ENCODE results near the gene AUTS2. TPM values are rescaled to one million over a fixed set of nuclear protein-coding genes. Genes with fewer than 3 reads are reported as not detected.

The AUTS2 gene
- total RNA-seq, 1 experiment from 2014 or later, result 256 TPM

GRCh38 chr7:69799990-69800389 is 201.7 kb downstream of the AUTS2 start:
- Histone ChIP-seq H2AFZ (ENCODE audit: low read length) (no peak overlapping the region), H3K27me3 (ENCODE audit: insufficient read depth, low read length) (no peaks in the 10 kb centered on the region), H3T11ph (ENCODE audit: low read length) (no peak overlapping the region), H2AK5ac (ENCODE audit: insufficient read length, low read length) (no peak overlapping the region), H3K4me1 (ENCODE audit: insufficient read depth, low read length) (no peaks in the 10 kb centered on the region), H3K4ac (ENCODE audit: low read depth, low read length) (no peak overlapping the region), H3K23me2 (ENCODE audit: insufficient read length, low read depth, low read length, poor library complexity, severe bottlenecking) (no peaks in the 10 kb centered on the region), H3K79me2 (ENCODE audit: insufficient read depth, low read length) (no peaks in the 10 kb centered on the region), H3K9me3 (ENCODE audit: control insufficient read depth, low read depth, low read length) (no peaks in the 10 kb centered on the region), H3K27ac (ENCODE audit: insufficient read length, low read depth, low read length) (no peak overlapping the region), H2BK5ac (ENCODE audit: insufficient read length, low read length) (no peak overlapping the region), H4K5ac (ENCODE audit: insufficient read length, low read depth, low read length) (no peak overlapping the region), H3K23ac (ENCODE audit: insufficient read length, low read depth, low read length) (no peak overlapping the region), H3K4me2 (ENCODE audit: insufficient read depth, insufficient read length, low read length) (no peak overlapping the region), H4K91ac (ENCODE audit: insufficient read length, low read depth, low read length) (no peak overlapping the region), H2BK12ac (ENCODE audit: insufficient read length, low read depth, low read length) (no peak overlapping the region), H2BK120ac (ENCODE audit: low read depth, low read length, poor library complexity, severe bottlenecking) (no peak overlapping the region), H3K18ac (ENCODE audit: insufficient read length, low read depth, low read length) (no peak overlapping the region), H4K20me1 (ENCODE audit: control insufficient read depth, insufficient read depth, insufficient read length) (no peaks in the 10 kb centered on the region), H3K56ac (ENCODE audit: insufficient read length, low read depth, low read length) (no peak overlapping the region), H3K79me1 (ENCODE audit: insufficient read depth, low read depth, low read length, poor library complexity, severe bottlenecking) (no peaks in the 10 kb centered on the region), H3K9ac (ENCODE audit: extremely low read depth, insufficient read length, low read length) (no peak overlapping the region), H2BK20ac (ENCODE audit: low read depth, low read length, poor library complexity, severe bottlenecking) (no peak overlapping the region), H4K8ac (replicated peaks; ENCODE audit: insufficient read length, low read depth, low read length) (no peak overlapping the region), H2BK15ac (ENCODE audit: low read depth, low read length) (no peak overlapping the region), H3K14ac (ENCODE audit: insufficient read depth, low read length) (no peak overlapping the region)
- Mint-ChIP-seq H3K4me1 (peaks cover 15 to 24% of the 10 kb centered on the region in 2 experiments), H3K4me3 (no peak overlapping the region), H3K27ac (no peak overlapping the region), H3K36me3 (ENCODE audit: insufficient read depth in 1 of 3, low read depth in 3 of 3) (no peaks in the 10 kb centered on the region), H3K27me3 (ENCODE audit: low read depth) (no peaks in the 10 kb centered on the region; the same call in 1 of the 2 replicates), H3K9me3 (no peaks in the 10 kb centered on the region)
- DNase-seq, result no peak
- WGBS (ENCODE audit: extremely low coverage, insufficient read length, low lambda C conversion rate), result no CpG with 5 or more reads among the region's 2 CpGs
- no peak for TF ChIP-seq CTCF (conservative IDR thresholded peaks at IDR 0.05)

Measured in H9 (cell line).